ENCODE measurements around the gene IER5. TPM values are rescaled to one million over a fixed set of nuclear protein-coding genes. Genes with fewer than 3 reads are reported as not detected.
"Not testable (repeated sequence)": the region's sequence is repeated elsewhere in the genome, so short reads cannot be mapped to it uniquely, and the experiment has no call there.

The IER5 gene
- total RNA-seq, 1 donor from 2014 or later = 18.0 TPM

DNA sequence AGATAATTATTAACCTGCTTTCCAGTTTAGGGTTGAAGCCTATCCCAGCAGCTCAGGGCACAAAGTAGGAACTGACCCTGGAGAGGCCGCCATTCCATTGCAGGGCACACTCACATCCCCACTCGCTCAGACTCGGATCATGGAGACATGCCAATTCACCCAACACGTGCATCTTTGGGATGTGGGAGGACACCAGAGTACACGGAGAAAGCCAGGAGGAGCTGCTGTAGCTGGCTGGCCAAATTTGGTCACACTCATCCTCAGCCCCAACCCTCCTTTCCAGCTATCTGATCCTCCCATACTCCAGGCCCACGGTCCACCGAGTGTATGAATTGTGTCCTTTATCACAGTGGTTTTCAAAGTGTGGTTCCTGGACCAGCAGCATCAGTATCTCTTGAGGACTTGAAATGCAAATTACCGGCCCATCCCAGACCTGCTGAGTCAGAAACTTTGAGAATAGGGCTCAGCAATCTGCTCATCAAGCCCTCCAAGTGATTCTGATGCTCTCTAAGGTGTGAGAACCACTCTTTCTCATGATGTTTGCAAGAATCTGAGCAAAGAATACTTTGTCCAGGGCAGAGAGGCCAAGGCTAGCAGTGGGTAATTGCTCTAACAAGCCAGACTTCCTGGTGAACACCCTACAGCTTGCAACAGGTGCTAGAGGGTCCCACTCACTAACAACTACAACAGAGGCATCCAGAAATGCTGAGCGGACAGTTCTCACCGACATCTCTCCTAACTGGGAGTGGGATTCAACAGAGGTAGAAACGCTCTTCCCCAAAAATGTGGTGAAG lies 26.3 kb downstream of the IER5 start:
- H3K4me3 Mint-ChIP-seq (ENCODE audit: unreplicated experiment) = no peak overlapping the region
- TF ChIP-seq, protein P1, sequence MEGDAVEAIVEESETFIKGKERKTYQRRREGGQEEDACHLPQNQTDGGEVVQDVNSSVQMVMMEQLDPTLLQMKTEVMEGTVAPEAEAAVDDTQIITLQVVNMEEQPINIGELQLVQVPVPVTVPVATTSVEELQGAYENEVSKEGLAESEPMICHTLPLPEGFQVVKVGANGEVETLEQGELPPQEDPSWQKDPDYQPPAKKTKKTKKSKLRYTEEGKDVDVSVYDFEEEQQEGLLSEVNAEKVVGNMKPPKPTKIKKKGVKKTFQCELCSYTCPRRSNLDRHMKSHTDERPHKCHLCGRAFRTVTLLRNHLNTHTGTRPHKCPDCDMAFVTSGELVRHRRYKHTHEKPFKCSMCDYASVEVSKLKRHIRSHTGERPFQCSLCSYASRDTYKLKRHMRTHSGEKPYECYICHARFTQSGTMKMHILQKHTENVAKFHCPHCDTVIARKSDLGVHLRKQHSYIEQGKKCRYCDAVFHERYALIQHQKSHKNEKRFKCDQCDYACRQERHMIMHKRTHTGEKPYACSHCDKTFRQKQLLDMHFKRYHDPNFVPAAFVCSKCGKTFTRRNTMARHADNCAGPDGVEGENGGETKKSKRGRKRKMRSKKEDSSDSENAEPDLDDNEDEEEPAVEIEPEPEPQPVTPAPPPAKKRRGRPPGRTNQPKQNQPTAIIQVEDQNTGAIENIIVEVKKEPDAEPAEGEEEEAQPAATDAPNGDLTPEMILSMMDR (IDR thresholded peaks at IDR 0.05; ENCODE audit: unreplicated experiment) = no peak
- no peak for DNase-seq (ENCODE audit: low spot score)
- H3K4me1 Mint-ChIP-seq (ENCODE audit: unreplicated experiment) = peaks cover 29% of the 10 kb centered on the region
- H3K27me3 Mint-ChIP-seq (ENCODE audit: unreplicated experiment) = peaks cover 12% of the 10 kb centered on the region
- no peak overlapping the region for H3K27ac Mint-ChIP-seq (ENCODE audit: unreplicated experiment)
- H3K9me3 Mint-ChIP-seq (ENCODE audit: unreplicated experiment) = no peaks in the 10 kb centered on the region
- H3K36me3 Mint-ChIP-seq (ENCODE audit: low read depth, unreplicated experiment) = peaks cover 3% of the 10 kb centered on the region

DNA sequence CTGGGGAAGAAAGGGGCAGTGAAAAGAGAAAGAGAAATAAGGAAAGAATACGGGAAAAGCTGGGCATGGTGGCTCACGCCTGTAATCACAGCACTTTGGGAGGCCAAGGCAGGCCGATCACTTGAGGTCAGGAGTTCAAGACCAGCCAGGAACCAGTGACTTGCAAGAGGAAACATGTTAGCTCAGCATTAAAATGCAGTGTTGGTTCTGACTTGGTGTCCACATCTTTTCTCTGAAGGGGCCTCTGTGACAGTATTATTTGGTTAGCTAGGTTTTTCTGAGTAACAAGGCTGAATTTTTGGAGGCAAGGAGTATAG lies 26.8 kb downstream of the IER5 start:
- Mint-ChIP-seq H3K27ac (ENCODE audit: unreplicated experiment) (no peak overlapping the region), H3K4me1 (ENCODE audit: unreplicated experiment) (peaks cover 28% of the 10 kb centered on the region), H3K4me3 (ENCODE audit: unreplicated experiment) (no peak overlapping the region), H3K36me3 (ENCODE audit: low read depth, unreplicated experiment) (peaks cover 3% of the 10 kb centered on the region), H3K27me3 (ENCODE audit: unreplicated experiment) (peaks cover 12% of the 10 kb centered on the region), H3K9me3 (ENCODE audit: unreplicated experiment) (no peaks in the 10 kb centered on the region)
- no peak for DNase-seq (ENCODE audit: low spot score)
- TF ChIP-seq, protein P1 (IDR thresholded peaks at IDR 0.05; ENCODE audit: unreplicated experiment) = no peak

- not testable (repeated sequence) for H3K27ac Mint-ChIP-seq (ENCODE audit: unreplicated experiment); DNase-seq (ENCODE audit: low spot score); H3K36me3 Mint-ChIP-seq (ENCODE audit: low read depth, unreplicated experiment); H3K9me3 Mint-ChIP-seq (ENCODE audit: unreplicated experiment); H3K4me3 Mint-ChIP-seq (ENCODE audit: unreplicated experiment)
- H3K4me1 Mint-ChIP-seq (ENCODE audit: unreplicated experiment) = peaks cover 30% of the 10 kb centered on the region
- peaks cover 13% of the 10 kb centered on the region for H3K27me3 Mint-ChIP-seq (ENCODE audit: unreplicated experiment)
Measured at GRCh38 chr1:181115971-181116370, 27.5 kb downstream of the IER5 start.

GRCh38 chr1:181116819-181117390 lies 28.4 kb downstream of the IER5 start:
- Mint-ChIP-seq H3K4me1 (ENCODE audit: unreplicated experiment) (peaks cover 25% of the 10 kb centered on the region), H3K4me3 (ENCODE audit: unreplicated experiment) (peak overlapping the region; percentile 62), H3K9me3 (ENCODE audit: unreplicated experiment) (no peaks in the 10 kb centered on the region), H3K27ac (ENCODE audit: unreplicated experiment) (peak overlapping the region; percentile 80), H3K36me3 (ENCODE audit: low read depth, unreplicated experiment) (peaks cover 3% of the 10 kb centered on the region), H3K27me3 (ENCODE audit: unreplicated experiment) (peaks cover 15% of the 10 kb centered on the region)
- no peak for DNase-seq (ENCODE audit: low spot score)
- TF ChIP-seq, protein P1 (IDR thresholded peaks at IDR 0.05; ENCODE audit: unreplicated experiment) = no peak

- Mint-ChIP-seq H3K9me3 (ENCODE audit: unreplicated experiment) (no peaks in the 10 kb centered on the region), H3K4me3 (ENCODE audit: unreplicated experiment) (no peak overlapping the region), H3K4me1 (ENCODE audit: unreplicated experiment) (peaks cover 16% of the 10 kb centered on the region), H3K27ac (ENCODE audit: unreplicated experiment) (no peak overlapping the region), H3K36me3 (ENCODE audit: low read depth, unreplicated experiment) (peaks cover 3% of the 10 kb centered on the region), H3K27me3 (ENCODE audit: unreplicated experiment) (peaks cover 15% of the 10 kb centered on the region)
- DNase-seq (ENCODE audit: low spot score) = no peak
- TF ChIP-seq, protein P1 (IDR thresholded peaks at IDR 0.05; ENCODE audit: unreplicated experiment) = no peak
Measured at GRCh38 chr1:181117648-181118449, 29.3 kb downstream of the IER5 start.
